CD4-positive, alpha-beta T cell (primary cell): ENCODE results near the gene STK32B. TPM values are rescaled to one million over a fixed set of nuclear protein-coding genes. Genes with fewer than 3 reads are reported as not detected.

Source experiments
- ATAC-seq: fragments of 200-7000 bp; cut with Tn5 transposase; one replicate; pipeline ENCODE4 v1.10.0; 2022; ENCODE audit warnings: mild to moderate bottlenecking; ENCODE audit not compliant: poor library complexity
- CTCF ChIA-PET: fragments of 350-600 bp; sonication (Branson Sonifier 250); formaldehyde crosslinking; loops from one replicate; lab custom pipeline; 2021; ENCODE audit warnings: antibody characterized with exemption, inconsistent platforms; lab: Charles Lee
- POLR2A ChIA-PET: fragments of 350-600 bp; sonication (Branson Sonifier 250); formaldehyde crosslinking; loops from one replicate; lab custom pipeline; 2021; ENCODE audit warnings: antibody characterized with exemption, inconsistent platforms; lab: Charles Lee
- DNase-seq, 14 experiments: peaks; one replicate each; pipeline ENCODE4 v3.0.0-alpha.2; 2013 to 2020; ENCODE audit warnings: mixed read lengths in 2 of 14
- H3K27ac ChIP-seq, 2 donors: one replicate each; pipeline versions ENCODE4 v1.5.1 to v1.7.0; 2013; ENCODE audit warnings: low read length in 2 of 2, low read depth in 1 of 2, mild to moderate bottlenecking in 1 of 2
- H3K27me3 ChIP-seq, 2 experiments: 1 replicate in 1 of 2; 2 replicates in 1 of 2; pipeline versions ENCODE4 v1.6.1 to v1.7.0; 2013; ENCODE audit warnings: low read length in 2 of 2, control low read depth in 1 of 2, mild to moderate bottlenecking in 1 of 2, moderate library complexity in 1 of 2; ENCODE audit not compliant: insufficient read depth in 2 of 2, control insufficient read depth in 1 of 2
- H3K36me3 ChIP-seq: one replicate; pipeline ENCODE4 v1.6.1; 2013; ENCODE audit warnings: low read length, control low read depth; ENCODE audit not compliant: insufficient read depth
- H3K4me1 ChIP-seq: one replicate; pipeline ENCODE4 v1.6.1; 2013; ENCODE audit warnings: low read length, control low read depth; ENCODE audit not compliant: insufficient read depth
- H3K4me3 ChIP-seq: one replicate; pipeline ENCODE4 v1.5.1; 2013; ENCODE audit warnings: mild to moderate bottlenecking, low read length, moderate library complexity
- H3K9me3 ChIP-seq, 2 experiments: 1 replicate in 1 of 2; 2 replicates in 1 of 2; pipeline versions ENCODE4 v1.6.1 to v1.7.0; 2013; ENCODE audit warnings: low read length in 2 of 2, mild to moderate bottlenecking in 2 of 2, control low read depth in 1 of 2, moderate library complexity in 1 of 2; ENCODE audit not compliant: control insufficient read depth in 1 of 2, insufficient read depth in 1 of 2
- H3K27ac Mint-ChIP-seq: one replicate; pipeline ENCODE4 v1.8.0; 2020; ENCODE audit warnings: mixed read lengths
- H3K27me3 Mint-ChIP-seq: one replicate; pipeline ENCODE4 v1.8.0; 2021; ENCODE audit warnings: mixed read lengths
- H3K36me3 Mint-ChIP-seq: one replicate; pipeline ENCODE4 v1.8.0; 2021; ENCODE audit warnings: low read depth, mixed read lengths
- H3K4me1 Mint-ChIP-seq: one replicate; pipeline ENCODE4 v1.8.0; 2021; ENCODE audit warnings: low read depth, mixed read lengths
- H3K4me3 Mint-ChIP-seq: one replicate; pipeline ENCODE4 v1.8.0; 2020; ENCODE audit warnings: mild to moderate bottlenecking, mixed read lengths
- H3K9me3 Mint-ChIP-seq: one replicate; pipeline ENCODE4 v1.8.0; 2020; ENCODE audit warnings: mixed read lengths
- CTCF ChIP-seq: fragments of 200-600 bp; IDR thresholded peaks from one replicate; pipeline ENCODE4 v1.8.0; 2022; ENCODE audit warnings: antibody characterized with exemption, mild to moderate bottlenecking
- intact Hi-C, 2 experiments: fragments of 100-400 bp; cut with DNase I in 1 of 2; cut with micrococcal nuclease in 1 of 2; formaldehyde crosslinking; loops; one replicate each; pipeline versions ENCODE4 v1.15.1 to v1.9.0; 2023 to 2025; cut with DNase I, micrococcal nuclease
- total RNA-seq, 174 experiments: library from RNA in 2 of 174; stranded (reverse) in 2 of 174; gene quantifications; one replicate each; pipeline ENCODE4 v1.2.3 and lab custom pipeline; 2021 to 2026

The STK32B gene
- total RNA-seq, 2 experiments from 2014 or later, result not detected

DNA sequence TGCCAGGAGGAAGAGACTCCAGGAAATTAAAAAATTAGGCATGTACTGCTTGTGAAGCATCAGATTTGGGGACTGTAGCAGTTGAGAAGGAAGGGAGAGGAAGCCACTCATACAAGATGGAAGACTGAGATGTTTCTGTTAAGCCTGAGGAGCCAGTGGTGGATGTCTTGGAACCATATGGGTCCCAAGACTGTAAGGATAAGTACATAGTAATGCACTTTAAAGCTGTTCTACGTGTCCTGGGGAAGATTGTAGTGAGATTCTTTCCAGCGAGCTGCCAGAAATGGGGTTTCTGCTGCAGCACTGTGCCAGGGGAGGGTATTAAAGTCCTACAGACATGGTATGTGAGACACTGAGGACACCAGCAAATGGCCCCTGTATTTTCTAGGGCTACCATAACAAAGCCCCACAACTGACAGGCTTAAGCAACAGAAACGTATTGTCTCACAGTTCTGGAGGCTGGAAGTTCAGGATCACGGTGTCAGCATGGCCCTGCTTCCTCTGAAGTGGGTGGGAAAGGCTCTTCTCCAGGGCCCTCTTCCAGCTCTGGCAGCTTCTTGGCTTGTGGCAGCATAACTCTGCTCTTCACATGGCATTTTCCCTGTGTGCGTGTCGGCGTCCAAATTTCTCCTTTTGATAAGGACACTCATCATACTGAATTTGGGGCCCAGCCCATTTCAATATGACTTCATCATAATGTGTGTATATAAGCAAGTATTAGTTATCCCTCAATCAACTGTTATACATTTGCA is 352.6 kb downstream of the STK32B start:
- intact Hi-C loops, result no loop called here

DNA sequence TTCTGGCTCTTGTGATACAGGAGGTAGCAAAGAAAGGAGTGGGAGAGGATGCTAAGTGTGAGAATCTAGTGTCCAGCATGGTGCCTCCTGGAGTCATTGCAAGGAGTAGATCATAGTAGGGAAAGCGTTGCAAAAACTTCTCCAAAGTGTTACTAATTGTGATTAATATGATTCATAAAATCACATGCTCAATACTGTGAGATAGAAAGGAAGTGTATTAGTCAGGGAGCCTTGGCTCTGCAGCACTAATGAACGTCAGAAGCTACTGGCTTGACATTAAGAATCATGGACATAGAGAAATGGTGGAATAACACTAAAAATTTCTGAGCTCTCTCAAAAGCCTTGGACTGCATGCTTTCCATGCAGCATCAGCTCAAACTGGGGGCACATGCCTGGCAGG is 358.0 kb downstream of the STK32B start:
- no peak overlapping the region for H3K27ac Mint-ChIP-seq
- CTCF ChIA-PET, result no interaction called here
- ATAC-seq, result no peak

More for the DNA sequence above, 352.6 kb downstream of the STK32B start:
- ChIA-PET CTCF (no interaction called here), POLR2A (no interaction called here)
- ATAC-seq, result no peak
- no peak overlapping the region for H3K4me3 Mint-ChIP-seq
- H3K9me3 Mint-ChIP-seq, result peaks cover 8% of the 10 kb centered on the region
- Histone ChIP-seq H3K4me1 (no peaks in the 10 kb centered on the region), H3K27me3 (no peaks in the 10 kb centered on the region), H3K9me3 (peaks cover 10 to 18% of the 10 kb centered on the region in 2 experiments), H3K27ac (no peak overlapping the region), H3K4me3 (no peak overlapping the region), H3K36me3 (no peaks in the 10 kb centered on the region)
- TF ChIP-seq CTCF, result no peak
- no peak for DNase-seq
- no peak overlapping the region for H3K27ac Mint-ChIP-seq
- H3K27me3 Mint-ChIP-seq, result no peaks in the 10 kb centered on the region
- no peaks in the 10 kb centered on the region for H3K4me1 Mint-ChIP-seq
- H3K36me3 Mint-ChIP-seq, result no peaks in the 10 kb centered on the region

GRCh38 chr4:5409972-5410618 is 358.8 kb downstream of the STK32B start:
- ATAC-seq (no peak), DNase-seq (no peak)
- Histone ChIP-seq H3K4me3 (no peak overlapping the region), H3K4me1 (no peaks in the 10 kb centered on the region), H3K27ac (no peak overlapping the region), H3K27me3 (no peaks in the 10 kb centered on the region), H3K36me3 (no peaks in the 10 kb centered on the region), H3K9me3 (peaks cover 9 to 10% of the 10 kb centered on the region in 2 experiments)
- ChIA-PET POLR2A (no interaction called here), CTCF (no interaction called here)
- Mint-ChIP-seq H3K9me3 (peaks cover 5% of the 10 kb centered on the region), H3K4me3 (no peak overlapping the region), H3K27me3 (no peaks in the 10 kb centered on the region), H3K36me3 (no peaks in the 10 kb centered on the region), H3K27ac (no peak overlapping the region), H3K4me1 (no peaks in the 10 kb centered on the region)
- intact Hi-C loops, result no loop called here
- no peak for TF ChIP-seq CTCF

More for the DNA sequence above, 358.0 kb downstream of the STK32B start:
- no peak for TF ChIP-seq CTCF
- H3K9me3 ChIP-seq, result peaks cover 9 to 10% of the 10 kb centered on the region in 2 experiments
- no peak for DNase-seq
- H3K27ac ChIP-seq, result no peak overlapping the region
- no peaks in the 10 kb centered on the region for H3K36me3 ChIP-seq
- POLR2A ChIA-PET, result no interaction called here
- Mint-ChIP-seq H3K4me1 (no peaks in the 10 kb centered on the region), H3K4me3 (no peak overlapping the region), H3K27me3 (no peaks in the 10 kb centered on the region), H3K9me3 (peaks cover 5% of the 10 kb centered on the region), H3K36me3 (no peaks in the 10 kb centered on the region)
- H3K4me1 ChIP-seq, result no peaks in the 10 kb centered on the region
- no peak overlapping the region for H3K4me3 ChIP-seq
- no peaks in the 10 kb centered on the region for H3K27me3 ChIP-seq
- intact Hi-C loops, result no loop called here
